GM23248 (cell line): ENCODE data around the gene CUX1.
"Not testable (repeated sequence)": the region's sequence is repeated elsewhere in the genome, so short reads cannot be mapped to it uniquely, and the experiment has no call there.

Experiments used
- EZH2 ChIP-seq: fragments of 200-600 bp; sonication (generic); IDR thresholded peaks from 2 replicates; pipeline ENCODE4 v1.6.1; 2018; ENCODE audit warnings: antibody characterized with exemption, mild to moderate bottlenecking; ENCODE audit not compliant: insufficient read depth, poor library complexity, severe bottlenecking
- EZH2phosphoT487 ChIP-seq: fragments of 200-600 bp; sonication (generic); IDR thresholded peaks from 2 replicates; pipeline ENCODE4 v1.6.1; 2018; ENCODE audit warnings: antibody characterized with exemption, moderate library complexity, mild to moderate bottlenecking, low read depth; ENCODE audit not compliant: insufficient read depth

- not testable (repeated sequence) for TF ChIP-seq EZH2, EZH2phosphoT487
Observed at GRCh38 chr7:102012112-102012830, 194.8 kb downstream of the CUX1 start.
